GM10266 (cell line): ENCODE results near the gene METTL26.

Source experiments
- DNase-seq: peaks from one replicate; pipeline ENCODE4 v3.0.0; 2012; ENCODE audit errors: extremely low spot score
- CTCF ChIP-seq: IDR thresholded peaks from 2 replicates; pipeline ENCODE4 v1.5.1; 2012; ENCODE audit warnings: mild to moderate bottlenecking, low read depth; ENCODE audit not compliant: control insufficient read depth, insufficient read depth; ENCODE audit errors: missing control alignments

Gene METTL26

GRCh38 chr16:672851-673250, 36.7 kb upstream of the METTL26 start:
- DNase-seq, result no peak
- TF ChIP-seq CTCF, result no peak

- TF ChIP-seq CTCF, result no peak
Observed at GRCh38 chr16:672371-672770, 36.3 kb upstream of the METTL26 start.

GRCh38 chr16:671353-672131, 35.4 kb upstream of the METTL26 start:
- no peak for TF ChIP-seq CTCF
- no peak for DNase-seq

More at GRCh38 chr16:672371-672770, 36.3 kb upstream of the METTL26 start:
- no peak for DNase-seq

GRCh38 chr16:670485-671352, 34.6 kb upstream of the METTL26 start:
- TF ChIP-seq CTCF, result no peak
- DNase-seq, result no peak

GRCh38 chr16:669666-670065, 33.6 kb upstream of the METTL26 start:
- no peak for DNase-seq
- no peak for TF ChIP-seq CTCF

GRCh38 chr16:668519-669171, 32.5 kb upstream of the METTL26 start:
- DNase-seq, result no peak

More at GRCh38 chr16:668519-669171, 32.5 kb upstream of the METTL26 start:
- no peak for TF ChIP-seq CTCF
